Dedifferentiated amniotic fluid mesenchymal stem cell (primary cell): Measurements from ENCODE around the gene MAPK8IP1.

ENCODE experiments used
- DNase-seq: peaks from one replicate; pipeline ENCODE4 v3.0.0-alpha.2; 2016; ENCODE audit errors: extremely low spot score

MAPK8IP1 gene

GRCh38 chr11:45926536-45927331 is 41.3 kb downstream of the MAPK8IP1 start:
- DNase-seq, result no peak

DNA sequence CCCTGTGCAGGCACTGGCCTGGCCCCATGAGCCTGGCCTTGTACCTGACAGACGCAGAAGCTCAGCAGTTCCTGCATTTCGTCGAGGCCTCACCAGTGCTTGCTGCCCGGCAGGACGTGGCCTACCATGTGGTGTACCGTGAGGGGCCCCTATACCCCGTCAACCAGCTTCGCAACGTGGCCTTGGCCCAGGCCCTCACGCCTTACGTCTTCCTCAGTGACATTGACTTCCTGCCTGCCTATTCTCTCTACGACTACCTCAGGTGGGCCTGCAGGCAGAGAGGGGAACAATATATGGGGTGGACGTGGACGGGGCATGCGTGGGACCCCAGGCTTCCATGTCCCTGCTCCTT is 41.9 kb downstream of the MAPK8IP1 start:
- DNase-seq, result no peak

GRCh38 chr11:45927684-45928413 is 42.4 kb downstream of the MAPK8IP1 start:
- no peak for DNase-seq

DNA sequence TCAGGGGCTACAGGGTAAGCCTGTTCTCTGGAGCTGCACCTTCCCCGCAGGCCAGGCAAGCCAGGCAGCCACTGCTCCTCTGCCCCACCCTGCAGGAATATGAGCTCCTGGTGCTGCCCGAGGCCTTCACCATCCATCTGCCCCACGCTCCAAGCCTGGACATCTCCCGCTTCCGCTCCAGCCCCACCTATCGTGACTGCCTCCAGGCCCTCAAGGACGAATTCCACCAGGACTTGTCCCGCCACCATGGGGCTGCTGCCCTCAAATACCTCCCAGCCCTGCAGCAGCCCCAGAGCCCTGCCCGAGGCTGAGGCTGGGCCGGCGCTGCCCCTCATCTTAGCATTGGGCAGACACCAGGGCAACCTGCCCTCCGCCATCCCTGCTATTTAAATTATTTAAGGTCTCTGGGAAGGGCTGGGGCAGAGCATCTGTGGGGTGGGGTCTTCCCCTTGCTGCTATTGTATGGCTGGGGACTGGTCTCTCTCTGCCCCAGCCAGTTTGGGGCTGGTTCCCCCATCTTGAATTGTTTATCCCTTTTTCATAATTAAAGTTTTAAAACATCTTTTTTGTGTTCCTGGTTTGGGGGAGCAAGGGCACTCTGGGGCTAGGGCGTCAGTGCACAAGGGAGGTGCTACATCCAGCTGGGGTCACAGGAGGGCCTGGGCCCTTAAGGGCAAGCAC is 43.2 kb downstream of the MAPK8IP1 start:
- no peak for DNase-seq

- DNase-seq, result no peak
These were observed 44.1 kb downstream of the MAPK8IP1 start for GRCh38 chr11:45929486-45930030.

GRCh38 chr11:45930031-45930794 is 44.8 kb downstream of the MAPK8IP1 start:
- no peak for DNase-seq

- DNase-seq, result no peak
These were observed 45.6 kb downstream of the MAPK8IP1 start for GRCh38 chr11:45930951-45931570.

- no peak for DNase-seq
These were observed 46.3 kb downstream of the MAPK8IP1 start for GRCh38 chr11:45931739-45932138.

DNA sequence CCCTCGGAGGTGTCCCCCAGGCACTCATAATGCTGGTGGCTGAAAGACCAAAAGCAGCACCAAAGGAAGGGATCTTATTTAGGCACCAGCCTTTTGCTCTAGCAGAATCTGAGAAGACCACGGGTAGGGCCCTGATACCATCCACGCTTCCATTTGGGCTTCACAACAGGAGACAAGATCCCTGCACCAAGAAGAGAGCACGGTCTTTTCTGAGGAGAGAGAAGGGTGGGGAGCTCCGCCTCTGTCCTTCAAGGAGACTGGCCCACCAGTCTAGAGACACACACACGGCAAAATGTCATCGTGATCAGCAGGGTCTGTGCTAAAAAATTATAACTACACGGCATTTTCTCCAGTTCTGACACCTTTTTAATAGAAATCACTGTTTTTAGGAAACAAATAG is 46.8 kb downstream of the MAPK8IP1 start:
- DNase-seq, result no peak

- no peak for DNase-seq
These were observed 47.8 kb downstream of the MAPK8IP1 start for GRCh38 chr11:45933131-45933831.

DNA sequence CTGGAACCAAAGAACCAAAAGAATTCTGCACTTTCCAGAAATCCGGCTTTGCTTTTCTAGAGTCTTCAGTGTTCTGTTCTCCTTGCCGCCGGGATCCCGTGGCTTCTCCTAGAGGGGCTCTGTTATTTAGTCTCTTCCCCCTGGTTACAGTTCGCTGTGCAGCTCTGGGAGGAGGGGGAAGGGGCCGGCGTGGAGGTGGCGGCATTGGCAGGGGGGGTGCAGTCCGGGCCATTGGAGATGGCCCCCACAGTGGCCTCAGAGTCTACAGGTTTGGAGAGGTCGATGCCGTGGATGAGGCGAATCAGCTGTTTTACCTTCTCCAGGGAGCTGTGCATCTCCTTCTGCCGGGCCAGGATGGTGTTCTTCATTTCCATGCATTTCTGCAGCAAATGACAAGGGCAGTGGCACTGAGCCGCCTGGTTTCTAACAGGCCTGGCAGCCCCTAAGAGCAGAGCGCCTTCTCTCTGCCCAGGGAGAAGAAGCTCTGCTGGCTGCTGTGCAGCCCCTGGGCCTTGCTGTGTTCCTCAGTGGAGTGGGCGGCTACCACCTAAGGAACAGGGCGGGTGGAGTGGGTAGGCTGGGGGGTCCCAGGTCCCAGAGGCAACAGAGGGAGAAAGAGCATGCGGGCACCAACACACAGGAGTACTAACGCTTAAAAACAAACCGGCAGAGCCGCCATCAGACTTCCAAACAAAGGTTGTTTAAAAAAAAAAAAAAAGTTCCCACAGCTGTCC is 48.6 kb downstream of the MAPK8IP1 start:
- DNase-seq, result no peak

GRCh38 chr11:45934580-45935318 is 49.3 kb downstream of the MAPK8IP1 start:
- no peak for DNase-seq

GRCh38 chr11:45935349-45936064 is 50.1 kb downstream of the MAPK8IP1 start:
- no peak for DNase-seq

DNA sequence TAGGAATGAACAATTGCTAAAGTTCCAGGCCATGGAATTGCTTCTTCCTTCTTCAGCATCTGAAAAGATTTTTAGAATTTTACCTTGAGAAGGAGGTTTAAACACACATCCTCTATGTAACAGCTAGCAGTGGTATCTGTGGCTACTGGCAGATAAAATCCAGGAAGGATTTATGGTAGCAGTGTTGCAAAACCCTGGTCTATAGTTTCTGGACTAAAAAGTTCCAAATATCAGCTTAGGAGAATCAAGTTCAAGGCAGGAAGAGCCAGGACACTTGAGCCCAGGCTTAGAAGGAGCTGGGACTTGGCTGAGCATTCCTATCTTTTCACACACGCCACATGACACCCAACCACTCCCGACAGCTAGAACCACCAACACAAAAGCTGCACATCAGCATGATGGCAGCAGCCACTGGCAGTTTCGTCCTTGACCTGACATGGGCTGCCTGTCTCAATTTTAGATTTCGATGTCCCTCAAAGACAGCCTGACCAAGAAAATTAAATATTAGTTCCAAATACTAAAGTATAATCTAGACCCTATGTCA is 51.1 kb downstream of the MAPK8IP1 start:
- DNase-seq, result no peak

- DNase-seq, result no peak
These were observed 52.5 kb downstream of the MAPK8IP1 start for GRCh38 chr11:45937916-45938315.

GRCh38 chr11:45939836-45940235 is 54.4 kb downstream of the MAPK8IP1 start:
- no peak for DNase-seq

DNA sequence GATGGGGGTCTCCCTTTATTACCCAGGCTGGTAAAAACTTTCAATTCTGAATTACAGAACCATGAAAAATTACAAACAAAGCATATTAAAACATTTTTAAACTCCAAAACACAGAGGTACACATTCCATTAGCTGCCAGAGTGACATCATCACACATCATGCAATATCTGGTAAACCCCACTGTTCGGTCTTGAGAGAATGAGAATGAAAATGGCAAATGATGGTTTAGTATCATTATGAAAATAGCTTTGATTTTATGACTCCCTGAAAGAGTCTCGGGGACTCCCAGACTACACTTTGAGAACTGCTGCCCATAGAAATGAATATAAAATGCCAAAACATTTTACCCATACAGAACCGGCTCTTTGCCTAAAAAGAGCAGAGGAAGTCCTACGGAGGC is 55.8 kb downstream of the MAPK8IP1 start:
- no peak for DNase-seq

DNA sequence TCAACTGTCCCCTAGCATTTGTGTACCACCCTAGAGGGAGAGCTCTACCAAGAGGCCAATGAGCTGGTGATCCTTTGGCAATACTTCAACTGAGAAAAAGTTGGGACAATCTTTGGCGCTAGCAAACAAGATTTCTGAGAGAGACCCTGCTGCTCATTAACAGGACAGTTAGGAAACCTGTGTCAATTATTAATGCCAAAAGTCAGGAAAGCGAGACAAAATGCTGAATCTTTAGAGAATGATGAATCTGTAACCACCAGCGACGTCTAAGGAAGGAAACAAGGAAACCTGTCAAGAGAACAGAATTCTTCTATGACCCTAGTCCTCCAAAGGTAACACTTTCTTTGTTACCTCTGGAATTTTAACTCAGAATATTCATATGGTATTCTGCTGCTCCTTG is 56.9 kb downstream of the MAPK8IP1 start:
- DNase-seq, result no peak
